Astrocyte of the cerebellum (primary cell): Measurements from ENCODE around the gene FOXB1.

ENCODE experiments used
- DNase-seq: peaks from one replicate; pipeline ENCODE4 v3.0.0-alpha.2; 2011; ENCODE audit warnings: low read depth
- H3K4me3 ChIP-seq: 2 replicates; pipeline ENCODE4 v1.5.1; 2011; ENCODE audit warnings: mild to moderate bottlenecking, low read depth, low read length, moderate library complexity
- CTCF ChIP-seq: IDR thresholded peaks from 2 replicates; pipeline ENCODE4 v1.5.1; 2012; ENCODE audit warnings: low read length, low read depth, moderate library complexity, mild to moderate bottlenecking; ENCODE audit errors: missing control alignments
- in situ Hi-C: cut with HindIII; loops from 2 replicates; pipeline ENCODE4 v1.10.0; 2017; ENCODE audit warnings: low sequenced_read_pairs

Gene FOXB1

GRCh38 chr15:60006203-60006862 is 2.2 kb downstream of the FOXB1 start:
- no peak for TF ChIP-seq CTCF
- no peak for DNase-seq
- peak overlapping the region; percentile 30 for H3K4me3 ChIP-seq
- in situ Hi-C loops = no loop called here

- in situ Hi-C loops = no loop called here
- DNase-seq = no peak
- TF ChIP-seq CTCF = no peak
- no peak overlapping the region for H3K4me3 ChIP-seq
Observed at GRCh38 chr15:60006873-60007272, 2.8 kb downstream of the FOXB1 start.

DNA sequence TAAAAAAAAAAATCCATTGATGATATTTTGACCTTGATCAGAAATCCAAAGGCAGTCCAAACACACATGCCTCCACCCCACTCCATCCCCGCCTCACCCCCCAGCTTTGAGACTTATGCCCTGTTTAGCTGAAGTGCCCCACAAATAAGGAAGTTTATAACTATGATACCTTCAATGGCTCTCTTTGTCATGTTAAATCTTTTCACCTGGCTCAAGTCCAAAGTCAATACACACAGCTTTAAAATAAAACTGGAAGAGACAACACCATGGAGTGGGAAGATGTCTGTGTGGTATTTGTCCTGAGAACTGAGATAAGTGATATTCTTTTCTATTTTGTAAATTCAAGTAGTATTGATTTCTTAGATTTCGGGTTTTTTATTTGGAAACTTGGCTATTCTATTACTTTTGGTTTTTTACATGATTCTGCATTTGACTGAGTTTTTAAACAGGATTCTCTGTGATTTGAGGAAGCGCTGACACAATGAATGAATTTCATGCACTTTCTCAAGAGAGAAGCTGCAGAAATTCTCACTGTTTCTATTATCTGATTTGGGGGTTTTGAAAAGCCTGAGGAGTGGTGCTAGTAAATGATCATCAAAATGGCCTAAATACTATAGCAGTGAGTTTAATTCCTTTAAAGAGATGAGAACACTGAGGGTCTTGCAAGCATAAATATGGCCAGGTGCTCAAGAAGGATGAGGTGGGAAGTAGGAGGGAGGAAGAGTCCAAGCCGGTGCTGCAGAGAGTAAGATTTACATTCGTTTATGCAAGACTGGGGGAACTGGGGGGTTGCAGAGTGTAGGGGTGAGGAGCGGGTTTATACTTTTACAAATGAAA is 5.2 kb downstream of the FOXB1 start:
- no peak overlapping the region for H3K4me3 ChIP-seq
- in situ Hi-C loops = no loop called here
- TF ChIP-seq CTCF = no peak
- DNase-seq = no peak

DNA sequence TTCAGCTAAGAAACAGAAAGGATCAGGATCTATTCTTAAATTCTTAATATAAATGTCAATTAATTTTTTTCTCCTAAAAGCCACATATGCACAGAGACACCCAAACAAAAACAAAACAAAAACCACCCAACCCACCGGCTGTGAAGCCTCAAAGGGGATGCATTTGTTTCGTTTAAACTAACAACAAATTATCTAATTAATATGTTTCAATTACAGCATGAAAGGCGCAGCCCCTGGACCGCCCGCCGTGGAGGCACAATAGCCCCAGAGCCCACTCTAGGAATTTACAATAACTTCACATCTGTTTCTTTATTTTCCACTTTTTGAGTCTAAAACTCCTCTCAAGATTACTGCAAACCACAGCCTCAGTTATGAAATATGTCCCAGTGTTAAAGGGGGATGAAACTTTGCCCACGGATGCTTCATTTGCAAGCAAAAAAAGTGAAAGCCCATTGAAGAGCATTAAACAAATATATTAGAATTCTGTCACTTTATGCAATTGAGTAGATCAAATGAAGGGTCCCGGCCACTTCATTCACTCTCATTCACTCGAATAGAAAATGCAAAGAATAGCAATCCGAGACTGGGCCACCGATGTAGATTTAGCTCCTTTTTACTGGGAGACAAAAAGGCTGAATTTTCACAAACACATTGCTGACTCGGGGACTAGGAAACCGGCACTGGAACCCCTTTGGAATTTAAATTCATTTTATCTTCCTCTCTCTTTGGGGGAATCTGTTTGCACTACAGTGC is 6.0 kb downstream of the FOXB1 start:
- H3K4me3 ChIP-seq = no peak overlapping the region
- in situ Hi-C loops = no loop called here
- DNase-seq = no peak
- no peak for TF ChIP-seq CTCF

DNA sequence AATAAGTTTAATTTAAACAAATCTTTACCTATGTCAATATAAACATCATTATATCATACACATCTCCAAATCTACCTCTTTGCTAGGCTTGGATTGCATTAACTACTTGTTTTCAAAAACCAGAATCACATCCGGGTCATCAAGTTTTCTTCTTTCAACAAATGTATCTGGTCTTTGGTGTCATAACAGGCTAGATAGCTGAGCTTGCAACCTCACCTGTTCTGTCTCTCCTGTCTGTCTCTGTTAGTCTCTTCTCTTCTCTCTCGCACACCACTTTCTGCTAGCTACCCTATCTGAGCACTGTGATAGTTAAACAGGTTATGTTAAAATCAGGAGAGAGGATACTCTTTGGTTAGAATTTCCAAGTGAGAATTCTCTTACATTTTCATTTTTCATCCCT is 6.7 kb downstream of the FOXB1 start:
- H3K4me3 ChIP-seq = no peak overlapping the region
- in situ Hi-C loops = no loop called here
- no peak for DNase-seq
- no peak for TF ChIP-seq CTCF

DNA sequence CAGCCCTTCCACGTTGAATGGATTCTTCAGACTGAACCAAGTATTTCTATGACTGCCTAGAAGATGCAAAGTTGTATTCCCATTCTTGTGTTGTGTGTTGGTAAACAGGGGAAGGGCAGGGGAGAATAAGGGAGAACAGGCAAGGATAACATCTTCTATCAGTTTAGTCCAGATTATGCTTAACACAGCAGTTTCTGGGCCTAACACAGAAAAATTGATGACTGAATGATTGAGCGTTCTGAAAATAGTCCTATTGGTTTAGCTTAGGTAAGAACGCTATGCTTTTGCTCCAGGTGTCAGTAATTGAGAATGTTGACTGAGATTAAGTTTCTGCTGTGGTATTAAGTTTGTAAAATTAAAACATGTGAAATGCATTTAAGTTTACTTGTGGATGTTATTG is 8.6 kb downstream of the FOXB1 start:
- no peak for DNase-seq
- no peak overlapping the region for H3K4me3 ChIP-seq
- in situ Hi-C loops = no loop called here
- TF ChIP-seq CTCF = no peak
